ENCODE measurements around the gene PHLDA2. TPM values are rescaled to one million over a fixed set of nuclear protein-coding genes. Genes with fewer than 3 reads are reported as not detected.

The PHLDA2 gene
- total and polyA plus RNA-seq, 2 of the 13 experiments (the other 11 are each of a cell fraction or from before 2014, with no cell fraction given), result 0.55 to 0.78 TPM

GRCh38 chr11:2893935-2894334 is 35.3 kb downstream of the PHLDA2 start:
- in situ Hi-C loops (cut with HindIII; ENCODE audit: extremely low pct_ligation_motif_present, low pct_unique_long_range_greater_than_20kb), result no loop called here
- H3K79me2 ChIP-seq (ENCODE audit: insufficient read depth, low read length), result no peaks in the 10 kb centered on the region
- H3K4me3 ChIP-seq (replicated peaks in 1 of 3; ENCODE audit: insufficient read depth in 1 of 3, low read depth in 2 of 3, low read length in 3 of 3), result no peak overlapping the region
- H3K27me3 ChIP-seq (ENCODE audit: control insufficient read depth in 1 of 2, insufficient read depth in 2 of 2, low read length in 2 of 2), result peaks cover 1 to 12% of the 10 kb centered on the region in 2 experiments; a peak in 4 of 5 replicates
- TF ChIP-seq JDP2 (CRISPR knock-in tag; IDR thresholded peaks at IDR 0.05; ENCODE audit: borderline replicate concordance), result no peak
- peak; percentile 86 for TF ChIP-seq ZNF629 (CRISPR knock-in tag; conservative IDR thresholded peaks at IDR 0.05)
- 100% methylated on average over 1 of the region's 4 CpGs for WGBS (ENCODE audit: low lambda C conversion rate)
- ATAC-seq (no peak), DNase-seq (ENCODE audit: low spot score) (no peak), FAIRE-seq (no peak)
- H4K20me1 ChIP-seq (ENCODE audit: insufficient read depth, low read length), result no peaks in the 10 kb centered on the region
- H3K9ac ChIP-seq (ENCODE audit: insufficient read depth, low read depth, low read length), result no peak overlapping the region
- no TSS peak for BruUV-seq (replicated peaks)
- no peaks in the 10 kb centered on the region for H3K36me3 ChIP-seq (replicated peaks in 1 of 2; ENCODE audit: control insufficient read depth in 1 of 2, insufficient read depth in 2 of 2, low read length in 2 of 2)
- no peak overlapping the region for H3K4me2 ChIP-seq (ENCODE audit: low read depth, low read length)
- no peak overlapping the region for H3K27ac ChIP-seq (ENCODE audit: extremely low read length, insufficient read depth, low read length)
- peaks cover 31% of the 10 kb centered on the region for H3K4me1 ChIP-seq (ENCODE audit: insufficient read depth, low read length)
- H2AFZ ChIP-seq (ENCODE audit: low read length), result no peak overlapping the region
- no peaks in the 10 kb centered on the region for H3K9me3 ChIP-seq (ENCODE audit: low read length)
- POLR2A ChIA-PET, result no interaction called here
- intact Hi-C loops (cut with micrococcal nuclease; ENCODE audit: unreplicated experiment), result loop anchor here (2.0 kb wide), 1 partner anchor 465 kb away; no protein-coding TSS in a partner anchor
- CTCF ChIA-PET (ENCODE audit: low intra/inter-chr PET ratio, low total read pairs), result interaction anchor here (8.6 kb wide), 1 partner anchor 361 kb away, joined by 148 read pairs; no protein-coding TSS in a partner anchor

GRCh38 chr11:2892967-2893528 is 36.2 kb downstream of the PHLDA2 start:
- POLR2A ChIA-PET, result interaction anchor here (1.5 to 2.2 kb wide), 4 partner anchors 163 to 360 kb away, joined by 4 to 9 read pairs (median 8); no protein-coding TSS in a partner anchor
- BruUV-seq (replicated peaks), result no TSS peak
- CTCF ChIA-PET (ENCODE audit: low intra/inter-chr PET ratio, low total read pairs), result interaction anchor here (2.4 to 8.6 kb wide), 2 partner anchors 37 to 361 kb away, joined by 11 to 148 read pairs; no protein-coding TSS in a partner anchor
- no peak for FAIRE-seq
- Histone ChIP-seq H3K4me2 (ENCODE audit: low read depth, low read length) (peak overlapping the region; percentile 41; the same call in 1 of the 2 replicates), H3K27me3 (ENCODE audit: control insufficient read depth in 1 of 2, insufficient read depth in 2 of 2, low read length in 2 of 2) (peaks cover 1 to 12% of the 10 kb centered on the region in 2 experiments; a peak in 4 of 5 replicates), H3K9me3 (ENCODE audit: low read length) (no peaks in the 10 kb centered on the region), H3K36me3 (replicated peaks in 1 of 2; ENCODE audit: control insufficient read depth in 1 of 2, insufficient read depth in 2 of 2, low read length in 2 of 2) (no peaks in the 10 kb centered on the region), H3K4me1 (ENCODE audit: insufficient read depth, low read length) (peaks cover 39% of the 10 kb centered on the region), H3K79me2 (ENCODE audit: insufficient read depth, low read length) (no peaks in the 10 kb centered on the region), H3K27ac (ENCODE audit: extremely low read length, insufficient read depth, low read length) (no peak overlapping the region), H3K9ac (ENCODE audit: insufficient read depth, low read depth, low read length) (no peak overlapping the region), H2AFZ (ENCODE audit: low read length) (no peak overlapping the region), H3K4me3 (replicated peaks in 1 of 3; ENCODE audit: insufficient read depth in 1 of 3, low read depth in 2 of 3, low read length in 3 of 3) (peak overlapping the region in 1 of 3 experiments; percentile 11; a peak in 1 of 6 replicates), H4K20me1 (ENCODE audit: insufficient read depth, low read length) (no peaks in the 10 kb centered on the region)
- peak; percentile 32 for ATAC-seq
- in situ Hi-C loops (cut with HindIII; ENCODE audit: extremely low pct_ligation_motif_present, low pct_unique_long_range_greater_than_20kb) (no loop called here), intact Hi-C loops (cut with micrococcal nuclease; ENCODE audit: unreplicated experiment) (loop anchor here (2.0 kb wide), 1 partner anchor 464 kb away; no protein-coding TSS in a partner anchor)
- WGBS (ENCODE audit: low lambda C conversion rate), result 31% methylated on average over 3 of the region's 4 CpGs
- no peak for DNase-seq (ENCODE audit: low spot score)
- TF ChIP-seq CTCF (CRISPR knock-in tag; IDR thresholded peaks at IDR 0.05) (peak; percentile 46; the same call in 1 of the 2 replicates), NFATC3 (CRISPR knock-in tag; IDR thresholded peaks at IDR 0.05) (no peak), RARA (CRISPR knock-in tag; IDR thresholded peaks at IDR 0.05) (no peak), ZNF768 (CRISPR knock-in tag; IDR thresholded peaks at IDR 0.05) (peak; percentile 98), RCOR2 (CRISPR knock-in tag; IDR thresholded peaks at IDR 0.05) (0 out of 2 replicates have a peak, but pooled peaks have one; percentile 19), ZFP62 (CRISPR knock-in tag; IDR thresholded peaks at IDR 0.05) (no peak), ZNF766 (CRISPR knock-in tag; IDR thresholded peaks at IDR 0.05; ENCODE audit: borderline replicate concordance) (no peak), ZNF18 (CRISPR knock-in tag; IDR thresholded peaks at IDR 0.05; ENCODE audit: insufficient replicate concordance) (no peak), ZNF556 (CRISPR knock-in tag; IDR thresholded peaks at IDR 0.05; ENCODE audit: borderline replicate concordance) (no peak), FOXO4 (CRISPR knock-in tag; conservative IDR thresholded peaks at IDR 0.05) (no peak), ZZZ3 (CRISPR knock-in tag; IDR thresholded peaks at IDR 0.05; ENCODE audit: borderline replicate concordance) (no peak)

Measured in HepG2 (cell line).